SK-N-SH treated with all-trans-retinoic acid at 6 μM for 48 hours (cell line): Measurements from ENCODE around the gene KIF18A.

Experiments
- OSR1 ChIP-seq: fragments of 250-450 bp; sonication (Bioruptor Pico); IDR thresholded peaks from 2 replicates; pipeline ENCODE4 v1.8.0; 2022; ENCODE audit warnings: moderate library complexity, mild to moderate bottlenecking, inconsistent platforms
- TF ChIP-seq, protein P1 (sequence below): fragments of 250-450 bp; sonication (Bioruptor Pico); IDR thresholded peaks from 2 replicates; pipeline ENCODE4 v1.8.0; 2020; ENCODE audit warnings: mild to moderate bottlenecking, moderate library complexity, borderline replicate concordance

DNA sequence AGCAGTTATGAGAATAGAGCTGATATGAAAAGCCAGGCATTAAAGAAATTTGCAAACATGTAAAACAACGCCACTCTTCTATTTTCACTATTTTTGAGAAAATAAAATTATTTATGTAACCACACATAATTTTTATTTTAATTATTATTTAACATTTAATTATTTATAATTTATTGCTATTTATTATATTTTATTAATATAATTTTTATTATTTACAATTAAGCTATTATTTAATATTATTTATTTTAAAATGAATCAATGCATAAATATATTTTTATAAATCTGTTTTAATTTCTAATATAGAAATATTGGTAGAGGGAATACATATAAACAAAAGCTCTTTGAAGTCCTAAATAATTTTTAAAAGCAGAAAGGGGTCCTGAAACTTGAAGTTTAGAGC, 36.7 kb downstream of the KIF18A start:
- TF ChIP-seq, protein P1, sequence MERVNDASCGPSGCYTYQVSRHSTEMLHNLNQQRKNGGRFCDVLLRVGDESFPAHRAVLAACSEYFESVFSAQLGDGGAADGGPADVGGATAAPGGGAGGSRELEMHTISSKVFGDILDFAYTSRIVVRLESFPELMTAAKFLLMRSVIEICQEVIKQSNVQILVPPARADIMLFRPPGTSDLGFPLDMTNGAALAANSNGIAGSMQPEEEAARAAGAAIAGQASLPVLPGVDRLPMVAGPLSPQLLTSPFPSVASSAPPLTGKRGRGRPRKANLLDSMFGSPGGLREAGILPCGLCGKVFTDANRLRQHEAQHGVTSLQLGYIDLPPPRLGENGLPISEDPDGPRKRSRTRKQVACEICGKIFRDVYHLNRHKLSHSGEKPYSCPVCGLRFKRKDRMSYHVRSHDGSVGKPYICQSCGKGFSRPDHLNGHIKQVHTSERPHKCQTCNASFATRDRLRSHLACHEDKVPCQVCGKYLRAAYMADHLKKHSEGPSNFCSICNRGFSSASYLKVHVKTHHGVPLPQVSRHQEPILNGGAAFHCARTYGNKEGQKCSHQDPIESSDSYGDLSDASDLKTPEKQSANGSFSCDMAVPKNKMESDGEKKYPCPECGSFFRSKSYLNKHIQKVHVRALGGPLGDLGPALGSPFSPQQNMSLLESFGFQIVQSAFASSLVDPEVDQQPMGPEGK (CRISPR knock-in tag) = no peak
- no peak for TF ChIP-seq OSR1 (CRISPR knock-in tag)
